GM12891 (cell line): ENCODE results near the gene LRIG2.
"Not testable (repeated sequence)": the region's sequence is repeated elsewhere in the genome, so short reads cannot be mapped to it uniquely, and the experiment has no call there.

ENCODE experiments used
- DNase-seq: peaks from one replicate; pipeline ENCODE4 v3.0.0; 2011; ENCODE audit warnings: low spot score; ENCODE audit not compliant: insufficient read length
- FAIRE-seq: peaks from 2 replicates; lab custom pipeline; 2011; peaks lifted over from hg19 to GRCh38; lab: Jason Lieb, UNC
- PAX5 ChIP-seq: IDR thresholded peaks from 2 replicates; pipeline ENCODE4 v1.6.1; 2011; ENCODE audit warnings: low read length, moderate library complexity, mild to moderate bottlenecking; ENCODE audit not compliant: insufficient read depth, severe bottlenecking
- POLR2A ChIP-seq: IDR thresholded peaks from 2 replicates; pipeline ENCODE4 v1.6.1; 2011; ENCODE audit warnings: low read depth, low read length, control low read depth
- POLR2AphosphoS5 ChIP-seq: IDR thresholded peaks from 2 replicates; pipeline ENCODE4 v1.6.1; 2011; ENCODE audit warnings: low read depth, low read length, control low read depth
- POU2F2 ChIP-seq: IDR thresholded peaks from 2 replicates; pipeline ENCODE4 v1.6.1; 2011; ENCODE audit warnings: low read depth, mild to moderate bottlenecking, control low read depth, low read length, moderate library complexity
- SPI1 ChIP-seq: IDR thresholded peaks from 2 replicates; pipeline ENCODE4 v1.6.1; 2011; ENCODE audit warnings: low read depth, low read length, control low read depth
- TAF1 ChIP-seq: IDR thresholded peaks from 2 replicates; pipeline ENCODE4 v1.6.1; 2011; ENCODE audit warnings: low read depth, low read length, control low read depth

The LRIG2 gene

DNA sequence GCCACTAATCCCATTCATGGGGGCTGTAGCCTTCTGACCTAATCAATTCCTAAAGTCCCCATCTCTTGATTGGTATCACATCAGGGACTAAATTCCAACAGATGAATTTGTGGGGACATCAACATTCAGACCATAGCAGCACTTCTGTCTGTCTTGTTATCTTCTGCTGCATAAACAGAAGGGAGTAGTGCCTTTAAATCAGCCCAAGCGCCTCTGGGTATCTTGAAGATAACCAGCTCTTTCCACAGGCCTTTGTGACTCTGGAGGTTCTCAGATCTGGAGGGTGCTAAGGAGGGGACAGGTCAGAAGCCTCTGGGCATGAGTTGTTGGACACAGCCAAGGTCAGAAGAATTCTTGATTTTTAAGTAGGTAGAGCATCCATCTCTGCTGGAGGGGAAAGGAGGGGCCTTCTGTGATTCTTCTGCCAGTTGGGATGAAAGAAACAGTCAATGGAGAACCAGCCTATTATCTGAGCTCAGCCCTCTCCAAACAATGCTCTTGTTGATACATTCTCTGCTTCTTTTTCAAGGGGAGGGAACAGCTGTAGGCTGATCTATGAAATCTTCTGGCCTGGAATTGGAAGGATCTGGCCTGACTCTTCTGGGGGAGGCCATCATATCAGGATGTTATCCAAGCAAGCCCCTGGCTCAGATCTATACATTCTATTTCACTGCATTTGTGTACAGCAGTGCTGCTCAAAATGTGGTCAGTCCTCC, 31.3 kb upstream of the LRIG2 start:
- TF ChIP-seq PAX5 (no peak), SPI1 (no peak), POLR2A (no peak), POLR2AphosphoS5 (no peak), POU2F2 (no peak), TAF1 (no peak)
- no peak for FAIRE-seq
- no peak for DNase-seq

DNA sequence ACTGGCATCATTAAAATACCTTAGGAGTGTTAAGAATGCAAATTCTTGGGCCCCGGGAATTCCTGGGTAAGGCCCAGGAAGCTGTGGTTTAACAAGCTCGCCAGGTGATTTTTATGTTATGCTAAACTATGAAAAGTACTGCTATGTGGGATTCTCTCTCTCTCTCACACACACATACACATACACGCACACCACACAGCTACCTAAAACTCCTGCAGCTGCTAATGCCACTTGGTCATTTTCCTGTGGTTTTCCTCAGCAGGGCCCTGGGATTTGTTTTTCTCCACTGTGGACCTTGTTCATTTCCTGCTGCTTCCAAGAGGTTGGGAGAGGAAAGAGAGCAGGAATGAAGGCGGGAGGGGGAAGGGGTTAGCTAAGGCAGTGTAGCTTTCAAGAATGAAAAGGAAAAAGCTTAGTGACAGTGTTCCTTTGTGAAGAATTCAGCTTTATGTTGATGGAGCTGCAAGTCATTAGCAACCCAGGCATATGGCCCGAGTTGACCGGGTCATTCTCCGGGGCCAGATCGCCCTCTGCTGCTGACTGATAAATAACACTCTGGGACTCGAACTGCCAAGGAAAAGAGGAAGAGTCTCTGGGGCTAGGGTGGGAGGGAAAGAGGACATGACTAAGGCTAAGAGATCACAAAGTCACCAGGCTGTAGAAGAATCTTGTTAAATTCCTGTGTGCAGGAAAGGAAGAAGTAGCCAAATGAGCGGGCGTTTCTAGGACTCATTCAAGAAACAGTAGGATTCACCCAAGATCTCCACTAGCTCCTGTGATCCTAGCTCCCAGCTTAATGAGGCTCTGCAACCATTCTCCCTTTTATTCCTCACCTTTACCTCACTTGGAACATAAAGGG, 30.5 kb upstream of the LRIG2 start:
- peak; percentile 66 for FAIRE-seq
- peak; percentile 39 for DNase-seq
- TF ChIP-seq SPI1 (peak; percentile 82), POLR2AphosphoS5 (no peak), POU2F2 (0 out of 2 replicates have a peak, but pooled peaks have one; percentile 51), POLR2A (no peak), PAX5 (no peak)

DNA sequence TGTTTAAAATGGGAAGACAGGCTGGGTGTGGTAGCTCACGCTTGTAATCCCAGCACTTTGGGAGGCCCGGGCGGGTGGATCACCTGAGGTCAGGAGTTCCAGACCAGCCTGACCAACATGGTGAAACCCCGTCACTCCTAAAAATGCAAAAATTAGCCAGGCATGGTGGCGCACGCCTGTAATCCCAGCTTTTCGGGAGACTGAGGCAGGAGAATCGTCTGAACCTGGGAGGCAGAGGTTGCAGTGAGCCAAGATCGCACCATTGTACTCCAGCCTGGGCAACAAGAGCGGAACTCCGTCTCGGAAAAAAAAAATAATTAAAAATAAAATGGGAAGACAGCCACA, 29.9 kb upstream of the LRIG2 start:
- DNase-seq, FAIRE-seq: not testable (repeated sequence)

DNA sequence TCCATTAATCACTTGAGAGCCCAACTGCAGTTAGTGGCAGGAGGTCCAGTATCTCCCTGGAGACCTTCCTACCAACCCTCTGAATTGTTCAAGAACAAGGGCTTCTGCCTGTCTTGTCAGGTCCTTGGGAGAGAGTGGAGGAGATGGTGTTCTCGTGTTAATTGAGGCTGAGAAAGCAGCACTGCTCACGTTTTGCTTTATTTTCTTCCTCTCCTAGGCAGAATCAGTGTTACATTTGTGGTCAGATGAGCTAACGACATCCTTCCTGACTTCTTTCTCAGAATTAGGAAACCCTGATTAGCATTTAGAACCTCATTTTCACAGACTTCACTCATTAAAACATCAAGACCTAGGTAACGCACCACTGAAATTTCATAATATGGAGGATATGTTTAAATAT, 26.4 kb upstream of the LRIG2 start:
- TF ChIP-seq TAF1 = no peak
- TF ChIP-seq POLR2A = no peak
- TF ChIP-seq PAX5 = no peak
- no peak for TF ChIP-seq POLR2AphosphoS5
- no peak for TF ChIP-seq SPI1
- TF ChIP-seq POU2F2 = no peak
- no peak for FAIRE-seq
- no peak for DNase-seq

DNA sequence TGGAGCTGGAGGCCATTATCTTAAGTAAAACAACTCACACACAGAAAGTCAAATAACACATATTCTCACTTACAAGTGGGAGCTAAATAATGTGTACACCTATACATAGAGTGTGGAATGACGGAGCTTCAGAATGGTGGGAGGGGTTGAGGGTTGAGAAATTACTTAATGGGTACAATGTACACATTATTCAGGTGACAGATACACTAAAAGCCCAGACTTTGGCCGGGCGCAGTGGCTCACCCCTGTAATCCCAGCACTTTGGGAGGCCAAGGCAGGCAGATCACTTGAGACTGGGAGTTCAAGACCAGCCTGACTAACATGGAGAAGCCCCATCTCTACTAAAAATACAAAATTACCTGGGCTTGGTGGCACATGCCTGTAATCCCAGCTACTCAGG, 24.9 kb upstream of the LRIG2 start:
- DNase-seq (no peak), FAIRE-seq (no peak)
- no peak for TF ChIP-seq TAF1
- TF ChIP-seq POU2F2 = no peak
- TF ChIP-seq POLR2A = no peak
- TF ChIP-seq POLR2AphosphoS5 = no peak
- no peak for TF ChIP-seq SPI1
- no peak for TF ChIP-seq PAX5

DNA sequence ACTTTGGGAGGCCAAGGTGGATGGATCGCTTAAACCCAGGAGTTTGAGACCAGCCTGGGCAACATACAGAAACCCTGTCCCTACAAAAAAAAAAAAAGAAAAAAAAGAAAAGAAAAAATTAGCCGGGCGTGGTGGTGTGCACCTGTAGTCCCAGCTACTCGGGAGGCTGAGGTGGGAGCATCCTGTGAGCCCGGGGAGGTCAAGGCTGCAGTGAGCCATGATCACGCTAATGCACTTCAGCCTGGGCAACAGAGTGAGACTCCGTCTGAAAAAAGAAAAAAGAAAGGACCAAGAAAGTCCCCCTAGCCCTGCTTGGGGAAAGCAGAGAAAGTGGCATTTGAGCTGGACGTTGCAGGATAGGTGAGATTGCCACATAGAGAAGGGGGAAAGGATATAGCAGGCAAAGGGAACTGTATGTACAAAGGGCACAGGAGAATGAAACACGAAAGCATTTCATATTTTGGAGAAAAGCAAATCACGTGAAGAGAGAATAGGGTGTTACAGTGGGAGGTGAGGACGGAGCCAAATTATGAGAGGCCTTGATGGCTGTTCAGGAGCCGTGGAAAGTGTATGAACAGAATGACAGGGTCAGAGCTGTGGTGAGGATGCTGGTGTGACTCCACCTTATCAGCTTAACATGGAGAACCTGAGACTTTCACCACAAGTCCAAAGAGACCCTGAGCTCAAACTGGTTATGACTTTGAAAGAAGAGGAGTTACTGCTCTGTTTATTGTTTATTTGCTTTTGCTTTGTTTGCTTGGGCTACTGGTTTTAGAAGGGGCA, 19.5 kb upstream of the LRIG2 start:
- no peak for DNase-seq
- no peak for FAIRE-seq
- TF ChIP-seq SPI1 = no peak
- TF ChIP-seq TAF1 = no peak
- TF ChIP-seq POU2F2 = no peak
- TF ChIP-seq POLR2AphosphoS5 = no peak
- TF ChIP-seq POLR2A = no peak
- no peak for TF ChIP-seq PAX5

DNA sequence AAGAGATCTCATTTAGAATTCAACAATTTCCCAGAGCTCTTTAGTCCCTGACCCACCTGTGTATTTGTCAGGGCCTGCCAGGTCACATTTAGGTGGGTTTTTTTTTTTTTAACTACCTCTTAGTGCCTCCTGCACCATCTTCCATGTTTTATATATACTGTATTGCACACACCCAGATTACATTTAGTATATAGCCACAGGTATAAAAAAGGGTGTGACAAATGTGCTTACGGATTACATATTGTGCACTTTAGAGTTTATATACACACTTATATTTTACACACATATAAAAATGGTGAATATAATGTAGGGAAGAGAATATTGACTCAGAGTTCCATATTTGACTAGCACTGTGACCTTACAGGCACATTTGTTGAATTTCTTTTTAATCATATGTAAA, 17.4 kb upstream of the LRIG2 start:
- FAIRE-seq = no peak
- TF ChIP-seq POU2F2 = no peak
- TF ChIP-seq POLR2A = no peak
- TF ChIP-seq PAX5 = no peak
- TF ChIP-seq SPI1 = no peak
- no peak for TF ChIP-seq POLR2AphosphoS5
- no peak for TF ChIP-seq TAF1
- DNase-seq = no peak

DNA sequence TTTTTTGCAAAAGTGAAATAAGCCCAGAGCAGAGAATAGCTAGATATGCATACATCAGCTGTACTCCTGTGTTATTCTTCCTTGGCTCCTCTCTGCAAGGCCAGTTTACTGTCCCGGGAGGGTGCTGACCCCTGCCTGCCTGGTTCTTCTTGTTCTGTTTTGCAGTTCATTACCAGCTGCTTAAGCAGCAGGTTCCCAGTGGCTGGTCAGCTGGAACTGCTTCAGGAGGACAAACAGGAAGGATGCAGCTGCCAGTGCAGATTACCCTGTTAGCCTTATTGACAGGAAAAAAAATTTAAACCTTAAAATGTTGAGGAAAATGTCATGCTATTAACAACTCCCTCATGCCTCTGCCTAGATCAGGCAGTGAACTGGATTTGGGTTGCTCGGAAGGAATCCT, 16.0 kb upstream of the LRIG2 start:
- DNase-seq (no peak), FAIRE-seq (no peak)
- TF ChIP-seq SPI1 (no peak), TAF1 (no peak), POLR2AphosphoS5 (no peak), POLR2A (no peak), POU2F2 (no peak), PAX5 (no peak)

DNA sequence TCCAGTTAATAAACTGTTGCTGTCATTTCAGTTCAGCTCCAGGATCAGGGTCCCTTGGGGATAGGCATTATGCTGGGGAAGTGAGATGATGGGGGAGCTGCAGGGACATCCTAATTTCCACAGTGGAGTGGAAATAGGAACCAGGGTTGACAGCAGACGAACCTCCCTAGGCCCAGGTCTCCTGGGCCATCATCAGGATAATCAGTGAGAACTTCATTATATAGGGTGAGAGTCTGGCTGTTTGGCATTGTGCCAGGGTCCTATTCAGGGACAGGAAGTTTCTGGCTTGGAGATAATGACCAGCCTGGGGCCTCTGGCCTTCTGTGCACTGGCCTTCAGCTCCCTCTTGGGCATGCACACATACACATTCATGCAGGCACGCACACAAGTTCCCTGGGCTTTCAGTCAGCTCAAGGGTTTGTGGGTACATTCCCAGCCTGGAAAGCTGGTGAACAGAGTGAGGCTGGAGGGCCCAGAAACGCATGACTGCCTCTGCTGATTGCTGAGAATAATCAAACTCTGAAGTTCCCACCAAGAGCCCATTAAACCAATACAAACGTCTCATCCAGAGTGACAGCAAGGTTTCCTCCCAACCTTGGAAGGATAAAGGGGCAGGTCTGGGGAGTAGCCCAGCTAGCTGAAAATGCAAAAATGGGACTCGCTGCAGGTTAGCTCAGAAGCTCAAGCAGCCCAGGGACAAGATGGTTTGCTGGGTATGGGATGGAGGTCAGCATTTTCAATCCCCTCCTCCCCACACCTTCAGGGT, 13.9 kb upstream of the LRIG2 start:
- no peak for FAIRE-seq
- DNase-seq = no peak

DNA sequence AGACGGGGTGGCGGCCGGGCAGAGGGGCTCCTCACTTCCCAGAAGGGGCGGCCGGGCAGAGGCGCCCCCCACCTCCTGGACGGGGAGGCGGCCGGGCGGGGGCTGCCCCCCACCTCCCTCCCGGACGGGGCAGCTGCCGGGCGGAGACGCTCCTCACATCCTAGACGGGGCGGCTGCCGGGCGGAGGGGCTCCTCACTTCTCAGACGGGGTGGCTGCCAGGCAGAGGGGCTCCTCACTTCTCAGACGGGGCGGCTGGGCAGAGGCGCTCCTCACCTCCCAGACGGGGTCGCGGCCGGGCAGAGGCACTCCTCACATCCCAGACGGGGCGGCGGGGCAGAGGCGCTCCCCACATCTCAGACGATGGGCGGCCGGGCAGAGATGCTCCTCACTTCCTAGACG, 9.5 kb upstream of the LRIG2 start:
- FAIRE-seq = not testable (repeated sequence)

More for the DNA sequence above, 13.9 kb upstream of the LRIG2 start:
- no peak for TF ChIP-seq POU2F2
- TF ChIP-seq POLR2AphosphoS5 = no peak
- no peak for TF ChIP-seq TAF1
- TF ChIP-seq POLR2A = no peak
- TF ChIP-seq SPI1 = no peak
- no peak for TF ChIP-seq PAX5

More for the DNA sequence above, 9.5 kb upstream of the LRIG2 start:
- DNase-seq = not testable (repeated sequence)
